Neuronal stem cell (in vitro differentiated cells): Measurements from ENCODE around the gene PRDM15.

Source experiments
- DNase-seq: peaks from one replicate; pipeline ENCODE4 v3.0.0-alpha.2; 2013; ENCODE audit warnings: low spot score
- H2AFZ ChIP-seq: one replicate; pipeline ENCODE4 v1.6.1; 2013; ENCODE audit warnings: mild to moderate bottlenecking, low read length, inconsistent platforms
- H2AK5ac ChIP-seq: 2 replicates; pipeline ENCODE4 v1.6.1; 2013; ENCODE audit warnings: low read depth, mild to moderate bottlenecking, inconsistent platforms, low read length, moderate library complexity, mixed read lengths
- H2BK120ac ChIP-seq: 2 replicates; pipeline ENCODE4 v1.6.1; 2013; ENCODE audit warnings: low read depth, mild to moderate bottlenecking, inconsistent platforms, low read length, moderate library complexity, mixed read lengths
- H2BK12ac ChIP-seq: one replicate; pipeline ENCODE4 v1.6.1; 2013; ENCODE audit warnings: low read length, inconsistent platforms
- H2BK15ac ChIP-seq: 2 replicates; pipeline ENCODE4 v1.6.1; 2013; ENCODE audit warnings: mild to moderate bottlenecking, low read length, inconsistent platforms, mixed read lengths
- H2BK5ac ChIP-seq: one replicate; pipeline ENCODE4 v1.6.1; 2013; ENCODE audit warnings: inconsistent platforms, mild to moderate bottlenecking, low read length, moderate library complexity
- H3K14ac ChIP-seq: one replicate; pipeline ENCODE4 v1.6.1; 2013; ENCODE audit warnings: low read length, inconsistent platforms
- H3K18ac ChIP-seq: 2 replicates; pipeline ENCODE4 v1.6.1; 2013; ENCODE audit warnings: low read length, inconsistent platforms
- H3K23ac ChIP-seq: 2 replicates; pipeline ENCODE4 v1.6.1; 2013; ENCODE audit warnings: low read depth, mild to moderate bottlenecking, mixed read lengths, low read length, inconsistent platforms; ENCODE audit not compliant: poor library complexity
- H3K27ac ChIP-seq: replicated peaks from 3 replicates; pipeline ENCODE4 v1.5.1; 2013; ENCODE audit warnings: low read length, inconsistent platforms
- H3K27me3 ChIP-seq, 3 experiments: 2 replicates each; pipeline ENCODE4 v1.6.1; 2013; ENCODE audit warnings: low read length in 3 of 3, mild to moderate bottlenecking in 2 of 3, inconsistent platforms in 1 of 3, low read depth in 1 of 3, mixed read lengths in 1 of 3, moderate library complexity in 1 of 3; ENCODE audit not compliant: control insufficient read depth in 3 of 3, insufficient read depth in 3 of 3
- H3K36me3 ChIP-seq, 2 donors: replicated peaks in 1 of 2; 2 replicates each; pipeline ENCODE4 v1.6.1; 2013; ENCODE audit warnings: low read length in 2 of 2; ENCODE audit not compliant: control insufficient read depth in 2 of 2, insufficient read depth in 2 of 2
- H3K4ac ChIP-seq: 2 replicates; pipeline ENCODE4 v1.6.1; 2013; ENCODE audit warnings: inconsistent platforms, mild to moderate bottlenecking, low read length, moderate library complexity
- H3K4me1 ChIP-seq, 2 donors: 1 replicate in 1 of 2; 2 replicates in 1 of 2; pipeline ENCODE4 v1.6.1; 2013; ENCODE audit warnings: low read length in 2 of 2, low read depth in 1 of 2; ENCODE audit not compliant: control insufficient read depth in 2 of 2, insufficient read depth in 1 of 2
- H3K4me2 ChIP-seq: one replicate; pipeline ENCODE4 v1.6.1; 2013; ENCODE audit warnings: mild to moderate bottlenecking, low read length, inconsistent platforms; ENCODE audit not compliant: insufficient read depth, poor library complexity, severe bottlenecking
- H3K4me3 ChIP-seq, 2 donors: 2 replicates each; pipeline ENCODE4 v1.5.1; 2013; ENCODE audit warnings: low read length in 2 of 2, mild to moderate bottlenecking in 2 of 2, inconsistent platforms in 1 of 2, moderate library complexity in 1 of 2
- H3K79me1 ChIP-seq: one replicate; pipeline ENCODE4 v1.6.1; 2013; ENCODE audit warnings: low read depth, mild to moderate bottlenecking, inconsistent platforms, low read length, moderate library complexity
- H3K9ac ChIP-seq: one replicate; pipeline ENCODE4 v1.6.1; 2013; ENCODE audit warnings: mild to moderate bottlenecking, low read depth, low read length, inconsistent platforms; ENCODE audit not compliant: poor library complexity
- H3K9me3 ChIP-seq, 2 donors: replicated peaks in 1 of 2; 2 replicates each; pipeline versions ENCODE3 to v1.6.1; 2013; ENCODE audit warnings: low read length in 2 of 2, mild to moderate bottlenecking in 2 of 2, inconsistent platforms in 1 of 2, low read depth in 1 of 2, mixed read lengths in 1 of 2, moderate library complexity in 1 of 2; ENCODE audit not compliant: control insufficient read depth in 2 of 2, insufficient read depth in 1 of 2
- H4K8ac ChIP-seq: one replicate; pipeline ENCODE4 v1.6.1; 2013; ENCODE audit warnings: low read depth, mild to moderate bottlenecking, inconsistent platforms, low read length, moderate library complexity
- H4K91ac ChIP-seq: one replicate; pipeline ENCODE4 v1.6.1; 2013; ENCODE audit warnings: low read length, low read depth, mild to moderate bottlenecking, inconsistent platforms; ENCODE audit not compliant: poor library complexity
- WGBS, 2 donors: extraction: QIAGEN DNeasy Blood & Tissue Kit; methylation state at CpG; one replicate each; pipeline ENCODE4 v1.1.7; 2013; ENCODE audit warnings: missing lambda C conversion rate in 2 of 2, mixed read lengths in 1 of 2; ENCODE audit not compliant: insufficient read length in 2 of 2, insufficient replicate concordance in 1 of 2; ENCODE audit errors: extremely low coverage in 2 of 2; 5-methylcytosine and 5-hydroxymethylcytosine counted together

Gene PRDM15

GRCh38 chr21:41871293-41872030 is 7.7 kb downstream of the PRDM15 start:
- Histone ChIP-seq H3K4me3 (no peak overlapping the region), H3K14ac (no peak overlapping the region), H2BK15ac (no peak overlapping the region), H3K4ac (peak overlapping the region; percentile 2), H3K27ac (no peak overlapping the region), H4K91ac (no peak overlapping the region), H3K4me1 (peaks cover 3 to 7% of the 10 kb centered on the region in 2 donors), H3K18ac (peak overlapping the region; percentile 7), H3K27me3 (no peaks in the 10 kb centered on the region), H2BK12ac (no peak overlapping the region), H2BK5ac (no peak overlapping the region), H3K4me2 (no peak overlapping the region), H2AK5ac (no peak overlapping the region), H2BK120ac (no peak overlapping the region), H3K23ac (no peak overlapping the region), H3K9me3 (no peaks in the 10 kb centered on the region), H2AFZ (peak overlapping the region; percentile 42), H3K9ac (no peak overlapping the region), H4K8ac (no peak overlapping the region), H3K36me3 (peaks cover 0 to 2% of the 10 kb centered on the region in 2 donors), H3K79me1 (no peaks in the 10 kb centered on the region)
- DNase-seq: no peak
- no CpG with 5 or more reads among the region's 15 CpGs for WGBS, 2 donors

GRCh38 chr21:41869771-41870170 is 9.4 kb downstream of the PRDM15 start:
- Histone ChIP-seq H3K79me1 (no peaks in the 10 kb centered on the region), H3K4me3 (no peak overlapping the region), H2BK5ac (no peak overlapping the region), H3K36me3 (peaks cover 0 to 2% of the 10 kb centered on the region in 2 donors), H3K4me2 (no peak overlapping the region), H3K23ac (no peak overlapping the region), H3K14ac (no peak overlapping the region), H2AFZ (no peak overlapping the region), H2AK5ac (no peak overlapping the region), H4K8ac (no peak overlapping the region), H4K91ac (no peak overlapping the region), H3K4me1 (peaks cover 3 to 7% of the 10 kb centered on the region in 2 donors), H3K9me3 (no peaks in the 10 kb centered on the region), H2BK12ac (no peak overlapping the region), H3K27me3 (no peaks in the 10 kb centered on the region), H3K18ac (no peak overlapping the region), H2BK15ac (no peak overlapping the region), H3K27ac (no peak overlapping the region), H2BK120ac (no peak overlapping the region), H3K9ac (no peak overlapping the region), H3K4ac (no peak overlapping the region)
- WGBS, 2 donors: no CpG with 5 or more reads among the region's 9 CpGs
- no peak for DNase-seq

GRCh38 chr21:41868062-41868710 is 11.0 kb downstream of the PRDM15 start:
- no peaks in the 10 kb centered on the region for H3K27me3 ChIP-seq
- no peak for DNase-seq
- H3K18ac ChIP-seq: no peak overlapping the region
- no peak overlapping the region for H2AK5ac ChIP-seq
- no peaks in the 10 kb centered on the region for H3K9me3 ChIP-seq
- no CpG with 5 or more reads among the region's 10 CpGs for WGBS, 2 donors
- H3K9ac ChIP-seq: no peak overlapping the region
- H2BK15ac ChIP-seq: no peak overlapping the region
- no peak overlapping the region for H3K4me2 ChIP-seq
- no peak overlapping the region for H3K14ac ChIP-seq
- no peak overlapping the region for H3K27ac ChIP-seq
- H2BK12ac ChIP-seq: no peak overlapping the region
- H4K8ac ChIP-seq: no peak overlapping the region
- no peak overlapping the region for H2BK5ac ChIP-seq
- H3K4me3 ChIP-seq: no peak overlapping the region
- no peak overlapping the region for H4K91ac ChIP-seq
- H2BK120ac ChIP-seq: no peak overlapping the region
- peaks cover 3 to 7% of the 10 kb centered on the region in 2 donors for H3K4me1 ChIP-seq
- no peaks in the 10 kb centered on the region for H3K36me3 ChIP-seq
- H3K79me1 ChIP-seq: no peaks in the 10 kb centered on the region
- no peak overlapping the region for H2AFZ ChIP-seq
- no peak overlapping the region for H3K4ac ChIP-seq
- H3K23ac ChIP-seq: no peak overlapping the region

- Histone ChIP-seq H3K9ac (no peak overlapping the region), H3K23ac (no peak overlapping the region), H3K36me3 (no peaks in the 10 kb centered on the region), H3K4ac (no peak overlapping the region), H3K4me2 (no peak overlapping the region), H3K18ac (no peak overlapping the region), H2AK5ac (no peak overlapping the region), H2BK12ac (no peak overlapping the region), H3K79me1 (no peaks in the 10 kb centered on the region), H3K27me3 (no peaks in the 10 kb centered on the region), H2AFZ (no peak overlapping the region), H4K8ac (no peak overlapping the region), H3K9me3 (no peaks in the 10 kb centered on the region), H2BK5ac (no peak overlapping the region), H4K91ac (no peak overlapping the region), H3K27ac (no peak overlapping the region), H3K4me3 (no peak overlapping the region), H2BK15ac (no peak overlapping the region), H3K14ac (no peak overlapping the region), H2BK120ac (no peak overlapping the region), H3K4me1 (peaks cover 3 to 7% of the 10 kb centered on the region in 2 donors)
- no peak for DNase-seq
- WGBS, 2 donors: no CpG with 5 or more reads among the region's 8 CpGs
These were observed 11.8 kb downstream of the PRDM15 start for GRCh38 chr21:41867313-41867712.
